Lower leg skin (tissue), 3 donors: Measurements from ENCODE around the gene ISM2.

Experiments used
- POLR2A ChIP-seq, 2 donors: fragments of 450-650 bp; IDR thresholded peaks; one replicate each; pipeline ENCODE4 v1.6.1; 2016 to 2017; ENCODE audit warnings: antibody characterized with exemption in 2 of 2, mild to moderate bottlenecking in 1 of 2, moderate library complexity in 1 of 2
- TF ChIP-seq, protein P1 (sequence below), 3 donors: fragments of 450-650 bp; IDR thresholded peaks; one replicate each; pipeline ENCODE4 v1.5.1; 2016; ENCODE audit warnings: antibody characterized with exemption in 3 of 3, mild to moderate bottlenecking in 3 of 3, moderate library complexity in 2 of 3

DNA sequence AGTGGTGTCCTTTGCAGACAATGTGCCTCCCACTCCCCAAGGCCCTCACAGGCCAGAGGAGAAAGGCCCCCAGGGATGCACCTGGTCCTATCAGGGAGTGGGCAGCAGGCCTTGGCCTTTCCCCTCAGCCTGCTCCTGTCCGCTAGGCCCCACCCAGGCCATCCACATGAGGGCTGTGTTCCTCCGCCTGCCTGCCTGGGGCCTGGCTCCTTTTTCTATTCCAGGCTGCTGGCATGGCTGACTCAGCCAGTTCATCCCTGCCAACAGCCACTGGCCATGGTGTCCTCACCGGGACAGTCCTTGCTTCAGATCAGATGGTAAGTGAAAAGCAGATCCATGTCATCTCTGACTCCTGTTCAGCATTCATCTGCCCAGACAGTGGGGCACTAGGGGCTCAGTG is 13.4 kb downstream of the ISM2 start:
- TF ChIP-seq, protein P1, sequence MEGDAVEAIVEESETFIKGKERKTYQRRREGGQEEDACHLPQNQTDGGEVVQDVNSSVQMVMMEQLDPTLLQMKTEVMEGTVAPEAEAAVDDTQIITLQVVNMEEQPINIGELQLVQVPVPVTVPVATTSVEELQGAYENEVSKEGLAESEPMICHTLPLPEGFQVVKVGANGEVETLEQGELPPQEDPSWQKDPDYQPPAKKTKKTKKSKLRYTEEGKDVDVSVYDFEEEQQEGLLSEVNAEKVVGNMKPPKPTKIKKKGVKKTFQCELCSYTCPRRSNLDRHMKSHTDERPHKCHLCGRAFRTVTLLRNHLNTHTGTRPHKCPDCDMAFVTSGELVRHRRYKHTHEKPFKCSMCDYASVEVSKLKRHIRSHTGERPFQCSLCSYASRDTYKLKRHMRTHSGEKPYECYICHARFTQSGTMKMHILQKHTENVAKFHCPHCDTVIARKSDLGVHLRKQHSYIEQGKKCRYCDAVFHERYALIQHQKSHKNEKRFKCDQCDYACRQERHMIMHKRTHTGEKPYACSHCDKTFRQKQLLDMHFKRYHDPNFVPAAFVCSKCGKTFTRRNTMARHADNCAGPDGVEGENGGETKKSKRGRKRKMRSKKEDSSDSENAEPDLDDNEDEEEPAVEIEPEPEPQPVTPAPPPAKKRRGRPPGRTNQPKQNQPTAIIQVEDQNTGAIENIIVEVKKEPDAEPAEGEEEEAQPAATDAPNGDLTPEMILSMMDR (IDR thresholded peaks at IDR 0.05), result no peak
- TF ChIP-seq POLR2A (IDR thresholded peaks at IDR 0.05), result no peak
